ENCODE measurements around the gene CDKN2AIPNL.

GRCh38 chr5:134445856-134446818 lies 34.5 kb upstream of the CDKN2AIPNL start:
- no peak for TF ChIP-seq POLR2AphosphoS5 (IDR thresholded peaks at IDR 0.05; ENCODE audit: low read depth, low read length)
- no peak for TF ChIP-seq TEAD4 (IDR thresholded peaks at IDR 0.05; ENCODE audit: borderline replicate concordance, insufficient read depth)

Measured in SK-N-SH (cell line).